Astrocyte (in vitro differentiated cells and primary cell): ENCODE results near the gene AGBL4. TPM values are rescaled to one million over a fixed set of nuclear protein-coding genes. Genes with fewer than 3 reads are reported as not detected.

Source experiments
- DNase-seq: peaks from one replicate; pipeline ENCODE4 v3.0.0-alpha.2; 2010; ENCODE audit warnings: low read depth
- FAIRE-seq: peaks from 2 replicates; lab custom pipeline; 2011; peaks lifted over from hg19 to GRCh38; lab: Jason Lieb, UNC
- H2AFZ ChIP-seq: 2 replicates; pipeline ENCODE4 v1.6.0; 2012; ENCODE audit warnings: low read depth, low read length, inconsistent platforms
- H3K27ac ChIP-seq: 2 replicates; pipeline ENCODE4 v1.5.1; 2011; ENCODE audit warnings: low read depth, low read length, inconsistent platforms
- H3K27me3 ChIP-seq: 2 replicates; pipeline ENCODE4 v1.6.0; 2011; ENCODE audit warnings: low read length, inconsistent platforms; ENCODE audit not compliant: insufficient read depth
- H3K36me3 ChIP-seq: 2 replicates; pipeline ENCODE4 v1.5.1; 2011; ENCODE audit warnings: low read length, inconsistent platforms; ENCODE audit not compliant: insufficient read depth
- H3K4me1 ChIP-seq: 2 replicates; pipeline ENCODE4 v1.5.1; 2011; ENCODE audit warnings: low read length, inconsistent platforms; ENCODE audit not compliant: insufficient read depth
- H3K4me2 ChIP-seq: 2 replicates; pipeline ENCODE4 v1.6.0; 2012; ENCODE audit warnings: low read length, inconsistent platforms
- H3K4me3 ChIP-seq: 2 replicates; pipeline ENCODE4 v1.5.1; 2011; ENCODE audit warnings: low read depth, mild to moderate bottlenecking, low read length, inconsistent platforms; ENCODE audit not compliant: insufficient read depth
- H3K79me2 ChIP-seq: 2 replicates; pipeline ENCODE4 v1.6.0; 2012; ENCODE audit warnings: mild to moderate bottlenecking, low read length, inconsistent platforms; ENCODE audit not compliant: insufficient read depth
- H3K9ac ChIP-seq: 2 replicates; pipeline ENCODE4 v1.6.0; 2012; ENCODE audit warnings: mild to moderate bottlenecking, low read length, inconsistent platforms
- H3K9me3 ChIP-seq: 2 replicates; pipeline ENCODE4 v1.5.1; 2012; ENCODE audit warnings: low read depth, mild to moderate bottlenecking, low read length, inconsistent platforms; ENCODE audit not compliant: insufficient read depth
- H4K20me1 ChIP-seq: 2 replicates; pipeline ENCODE4 v1.6.0; 2012; ENCODE audit warnings: low read length, inconsistent platforms; ENCODE audit not compliant: insufficient read depth
- H3K27ac Mint-ChIP-seq: one replicate; pipeline ENCODE4 v1.8.0; 2021; ENCODE audit warnings: mild to moderate bottlenecking, mixed read lengths; ENCODE audit not compliant: unreplicated experiment
- H3K27me3 Mint-ChIP-seq: one replicate; pipeline ENCODE4 v1.8.0; 2021; ENCODE audit warnings: low read depth, mixed read lengths; ENCODE audit not compliant: unreplicated experiment
- H3K36me3 Mint-ChIP-seq: one replicate; pipeline ENCODE4 v1.8.0; 2021; ENCODE audit warnings: low read depth, mixed read lengths; ENCODE audit not compliant: unreplicated experiment
- H3K4me1 Mint-ChIP-seq: one replicate; pipeline ENCODE4 v1.8.0; 2021; ENCODE audit warnings: low read depth, mixed read lengths; ENCODE audit not compliant: unreplicated experiment
- H3K4me3 Mint-ChIP-seq: one replicate; pipeline ENCODE4 v1.8.0; 2021; ENCODE audit warnings: mild to moderate bottlenecking, moderate library complexity, mixed read lengths; ENCODE audit not compliant: unreplicated experiment
- H3K9me3 Mint-ChIP-seq: one replicate; pipeline ENCODE4 v1.8.0; 2021; ENCODE audit warnings: mild to moderate bottlenecking, mixed read lengths; ENCODE audit not compliant: unreplicated experiment
- CTCF ChIP-seq: IDR thresholded peaks from 2 replicates; pipeline ENCODE4 v1.5.1; 2011; ENCODE audit warnings: low read depth, mild to moderate bottlenecking, inconsistent platforms, low read length, moderate library complexity; ENCODE audit not compliant: insufficient read depth
- EZH2 ChIP-seq: IDR thresholded peaks from 2 replicates; pipeline ENCODE4 v1.6.1; 2012; ENCODE audit warnings: mild to moderate bottlenecking, low read length, inconsistent platforms; ENCODE audit not compliant: insufficient read depth
- total RNA-seq: library from RNA; stranded (reverse); gene quantifications from 2 replicates; pipeline ENCODE4 v1.2.1, GENCODE V29; 2021

AGBL4 gene
- total RNA-seq, 1 donor from 2014 or later, result not detected

- no peaks in the 10 kb centered on the region for H3K36me3 Mint-ChIP-seq
- Histone ChIP-seq H3K9me3 (no peaks in the 10 kb centered on the region), H3K4me2 (no peak overlapping the region), H3K27ac (no peak overlapping the region), H3K4me1 (no peaks in the 10 kb centered on the region), H3K4me3 (no peak overlapping the region), H3K79me2 (no peaks in the 10 kb centered on the region), H3K27me3 (no peaks in the 10 kb centered on the region), H3K9ac (no peak overlapping the region), H4K20me1 (no peaks in the 10 kb centered on the region), H2AFZ (no peak overlapping the region), H3K36me3 (no peaks in the 10 kb centered on the region)
- no peaks in the 10 kb centered on the region for H3K4me1 Mint-ChIP-seq
- FAIRE-seq (no peak), DNase-seq (no peak)
- no peak overlapping the region for H3K27ac Mint-ChIP-seq
- no peak overlapping the region for H3K4me3 Mint-ChIP-seq
- H3K9me3 Mint-ChIP-seq, result peaks cover 7% of the 10 kb centered on the region
- H3K27me3 Mint-ChIP-seq, result no peaks in the 10 kb centered on the region
- TF ChIP-seq EZH2 (no peak), CTCF (no peak)
These were observed 725.5 kb downstream of the AGBL4 start for GRCh38 chr1:49298304-49298703.

- H3K79me2 ChIP-seq, result no peaks in the 10 kb centered on the region
- H3K4me1 ChIP-seq, result no peaks in the 10 kb centered on the region
- FAIRE-seq, result no peak
- H3K27me3 ChIP-seq, result no peaks in the 10 kb centered on the region
- H3K27ac ChIP-seq, result no peak overlapping the region
- H3K9ac ChIP-seq, result no peak overlapping the region
- no peaks in the 10 kb centered on the region for H4K20me1 ChIP-seq
- H3K36me3 ChIP-seq, result no peaks in the 10 kb centered on the region
- Mint-ChIP-seq H3K27ac (no peak overlapping the region), H3K4me1 (no peaks in the 10 kb centered on the region), H3K4me3 (no peak overlapping the region), H3K27me3 (no peaks in the 10 kb centered on the region), H3K9me3 (peaks cover 6% of the 10 kb centered on the region), H3K36me3 (no peaks in the 10 kb centered on the region)
- H3K4me3 ChIP-seq, result no peak overlapping the region
- no peaks in the 10 kb centered on the region for H3K9me3 ChIP-seq
- no peak overlapping the region for H3K4me2 ChIP-seq
- DNase-seq, result no peak
- TF ChIP-seq EZH2 (no peak), CTCF (no peak)
- no peak overlapping the region for H2AFZ ChIP-seq
These were observed 726.0 kb downstream of the AGBL4 start for GRCh38 chr1:49297783-49298182.

GRCh38 chr1:49294539-49294938 is 729.2 kb downstream of the AGBL4 start:
- no peaks in the 10 kb centered on the region for H3K4me1 Mint-ChIP-seq
- no peak overlapping the region for H3K27ac Mint-ChIP-seq
- DNase-seq (no peak), FAIRE-seq (no peak)
- H3K79me2 ChIP-seq, result no peaks in the 10 kb centered on the region
- peaks cover 8% of the 10 kb centered on the region for H3K9me3 Mint-ChIP-seq
- TF ChIP-seq EZH2 (no peak), CTCF (no peak)
- H3K4me3 ChIP-seq, result no peak overlapping the region
- no peak overlapping the region for H3K9ac ChIP-seq
- H3K27me3 ChIP-seq, result no peaks in the 10 kb centered on the region
- no peak overlapping the region for H2AFZ ChIP-seq
- H3K27ac ChIP-seq, result no peak overlapping the region
- no peaks in the 10 kb centered on the region for H3K4me1 ChIP-seq
- no peaks in the 10 kb centered on the region for H3K36me3 Mint-ChIP-seq
- H3K27me3 Mint-ChIP-seq, result no peaks in the 10 kb centered on the region
- no peak overlapping the region for H3K4me3 Mint-ChIP-seq
- H3K4me2 ChIP-seq, result no peak overlapping the region
- no peaks in the 10 kb centered on the region for H3K36me3 ChIP-seq
- H3K9me3 ChIP-seq, result peaks cover 9% of the 10 kb centered on the region
- H4K20me1 ChIP-seq, result no peaks in the 10 kb centered on the region
